H9 (cell line): ENCODE data around the gene TEK. TPM values are rescaled to one million over a fixed set of nuclear protein-coding genes. Genes with fewer than 3 reads are reported as not detected.

Experiments
- DNase-seq: peaks from one replicate; pipeline ENCODE4 v3.0.0-alpha.2; 2017
- H2AFZ ChIP-seq: one replicate; pipeline ENCODE4 v1.6.1; 2013; ENCODE audit warnings: mild to moderate bottlenecking, low read length, control low read depth, moderate library complexity
- H2AK5ac ChIP-seq: 2 replicates; pipeline ENCODE4 v1.6.1; 2013; ENCODE audit warnings: low read length, control low read depth, mixed read lengths; ENCODE audit not compliant: insufficient read length
- H2BK120ac ChIP-seq: one replicate; pipeline ENCODE4 v1.6.1; 2013; ENCODE audit warnings: low read depth, mild to moderate bottlenecking, low read length, control low read depth, inconsistent platforms; ENCODE audit not compliant: poor library complexity, severe bottlenecking
- H2BK12ac ChIP-seq: 2 replicates; pipeline ENCODE4 v1.6.1; 2013; ENCODE audit warnings: low read length, control low read depth, mixed read lengths, low read depth; ENCODE audit not compliant: insufficient read length
- H2BK15ac ChIP-seq: 2 replicates; pipeline ENCODE4 v1.6.1; 2013; ENCODE audit warnings: low read depth, low read length, control low read depth
- H2BK20ac ChIP-seq: one replicate; pipeline ENCODE4 v1.6.1; 2013; ENCODE audit warnings: low read depth, mild to moderate bottlenecking, low read length, control low read depth, inconsistent platforms; ENCODE audit not compliant: poor library complexity, severe bottlenecking
- H2BK5ac ChIP-seq: 2 replicates; pipeline ENCODE4 v1.6.1; 2013; ENCODE audit warnings: low read length, control low read depth, mixed read lengths; ENCODE audit not compliant: insufficient read length
- H3K14ac ChIP-seq: 2 replicates; pipeline ENCODE4 v1.6.1; 2013; ENCODE audit warnings: low read length, control low read depth; ENCODE audit not compliant: insufficient read depth
- H3K18ac ChIP-seq: 2 replicates; pipeline ENCODE4 v1.6.1; 2013; ENCODE audit warnings: low read depth, mild to moderate bottlenecking, mixed read lengths, low read length, control low read depth; ENCODE audit not compliant: insufficient read length
- H3K23ac ChIP-seq: 2 replicates; pipeline ENCODE4 v1.6.1; 2013; ENCODE audit warnings: low read length, control low read depth, mixed read lengths, low read depth; ENCODE audit not compliant: insufficient read length
- H3K23me2 ChIP-seq: 2 replicates; pipeline ENCODE4 v1.6.1; 2013; ENCODE audit warnings: low read depth, mild to moderate bottlenecking, mixed read lengths, low read length, control low read depth; ENCODE audit not compliant: insufficient read length, poor library complexity, severe bottlenecking
- H3K27ac ChIP-seq: 2 replicates; pipeline ENCODE4 v1.5.1; 2013; ENCODE audit warnings: low read length, control low read depth, mixed read lengths, low read depth; ENCODE audit not compliant: insufficient read length
- H3K27me3 ChIP-seq: 2 replicates; pipeline ENCODE4 v1.6.1; 2013; ENCODE audit warnings: low read length, control low read depth, inconsistent platforms; ENCODE audit not compliant: insufficient read depth
- H3K4ac ChIP-seq: 2 replicates; pipeline ENCODE4 v1.6.1; 2013; ENCODE audit warnings: low read depth, mild to moderate bottlenecking, control low read depth, inconsistent platforms, low read length, moderate library complexity
- H3K4me1 ChIP-seq: 2 replicates; pipeline ENCODE4 v1.6.1; 2013; ENCODE audit warnings: low read length, control low read depth, inconsistent platforms; ENCODE audit not compliant: insufficient read depth
- H3K4me2 ChIP-seq: 2 replicates; pipeline ENCODE4 v1.6.1; 2013; ENCODE audit warnings: low read length, control low read depth, mixed read lengths; ENCODE audit not compliant: insufficient read length, insufficient read depth
- H3K56ac ChIP-seq: 2 replicates; pipeline ENCODE4 v1.6.1; 2013; ENCODE audit warnings: low read depth, mild to moderate bottlenecking, mixed read lengths, low read length, control low read depth; ENCODE audit not compliant: insufficient read length
- H3K79me1 ChIP-seq: 2 replicates; pipeline ENCODE4 v1.6.1; 2013; ENCODE audit warnings: low read depth, mild to moderate bottlenecking, moderate library complexity, low read length, control low read depth, inconsistent platforms; ENCODE audit not compliant: insufficient read depth, poor library complexity, severe bottlenecking
- H3K79me2 ChIP-seq: 2 replicates; pipeline ENCODE4 v1.6.1; 2013; ENCODE audit warnings: low read length, control low read depth, inconsistent platforms; ENCODE audit not compliant: insufficient read depth
- H3K9ac ChIP-seq: 2 replicates; pipeline ENCODE4 v1.6.1; 2013; ENCODE audit warnings: low read length, control low read depth, mixed read lengths; ENCODE audit not compliant: insufficient read length; ENCODE audit errors: extremely low read depth
- H3K9me3 ChIP-seq: one replicate; pipeline ENCODE4 v1.6.1; 2013; ENCODE audit warnings: low read depth, low read length, inconsistent platforms; ENCODE audit not compliant: control insufficient read depth
- H3T11ph ChIP-seq: one replicate; pipeline ENCODE4 v1.6.1; 2013; ENCODE audit warnings: mild to moderate bottlenecking, low read length, control low read depth, inconsistent platforms
- H4K20me1 ChIP-seq: one replicate; pipeline ENCODE4 v1.6.1; 2013; ENCODE audit not compliant: control insufficient read depth, insufficient read length, insufficient read depth
- H4K5ac ChIP-seq: 2 replicates; pipeline ENCODE4 v1.6.1; 2013; ENCODE audit warnings: low read depth, mild to moderate bottlenecking, mixed read lengths, low read length, control low read depth; ENCODE audit not compliant: insufficient read length
- H4K8ac ChIP-seq: replicated peaks from 2 replicates; pipeline ENCODE4 v1.6.1; 2013; ENCODE audit warnings: low read length, control low read depth, mixed read lengths, low read depth; ENCODE audit not compliant: insufficient read length
- H4K91ac ChIP-seq: 2 replicates; pipeline ENCODE4 v1.6.1; 2013; ENCODE audit warnings: low read depth, mild to moderate bottlenecking, moderate library complexity, mixed read lengths, low read length, control low read depth; ENCODE audit not compliant: insufficient read length
- H3K27ac Mint-ChIP-seq, 3 experiments: 2 replicates in 2 of 3; 3 replicates in 1 of 3; pipeline ENCODE4 v1.8.0; 2020 to 2021; ENCODE audit warnings: mixed read lengths in 3 of 3, mild to moderate bottlenecking in 1 of 3, moderate library complexity in 1 of 3
- H3K27me3 Mint-ChIP-seq: 2 replicates; pipeline ENCODE4 v1.8.0; 2021; ENCODE audit warnings: low read depth, mild to moderate bottlenecking, moderate library complexity, mixed read lengths
- H3K36me3 Mint-ChIP-seq, 3 experiments: 2 replicates in 2 of 3; 3 replicates in 1 of 3; pipeline ENCODE4 v1.8.0; 2020 to 2021; ENCODE audit warnings: low read depth in 3 of 3, mixed read lengths in 3 of 3; ENCODE audit not compliant: insufficient read depth in 1 of 3
- H3K4me1 Mint-ChIP-seq, 2 experiments: 2 replicates each; pipeline ENCODE4 v1.8.0; 2020; ENCODE audit warnings: mixed read lengths in 2 of 2
- H3K4me3 Mint-ChIP-seq, 2 experiments: 2 replicates in 1 of 2; 3 replicates in 1 of 2; pipeline ENCODE4 v1.8.0; 2020 to 2021; ENCODE audit warnings: mild to moderate bottlenecking in 2 of 2, mixed read lengths in 2 of 2, moderate library complexity in 1 of 2
- H3K9me3 Mint-ChIP-seq, 2 experiments: 2 replicates in 1 of 2; 3 replicates in 1 of 2; pipeline ENCODE4 v1.8.0; 2020; ENCODE audit warnings: mild to moderate bottlenecking in 2 of 2, mixed read lengths in 2 of 2, moderate library complexity in 1 of 2
- WGBS: extraction: QIAGEN DNeasy Blood & Tissue Kit; methylation state at CpG from one replicate; pipeline ENCODE4 v1.1.7; 2013; ENCODE audit warnings: missing lambda C conversion rate, low lambda C conversion rate, mixed read lengths; ENCODE audit not compliant: insufficient read length; ENCODE audit errors: extremely low coverage; 5-methylcytosine and 5-hydroxymethylcytosine counted together
- total RNA-seq: library from RNA; stranded (reverse); gene quantifications from 2 replicates; pipeline ENCODE4 v1.2.1, GENCODE V29; 2021
- TF ChIP-seq, protein P1 (sequence below): fragments of 200-600 bp; sonication (generic); conservative IDR thresholded peaks from 3 replicates; pipeline ENCODE4 v1.8.0; 2021; ENCODE audit warnings: antibody characterized with exemption, mild to moderate bottlenecking

Gene TEK
- total RNA-seq, 1 experiment from 2014 or later = 1.8 TPM

- peaks cover 0 to 8% (median 5%) of the 10 kb centered on the region in 3 experiments; a peak in 3 of 7 replicates for H3K36me3 Mint-ChIP-seq
- H3K9me3 Mint-ChIP-seq = no peaks in the 10 kb centered on the region; a peak in 1 of 5 replicates
- Histone ChIP-seq H2BK5ac (no peak overlapping the region), H3K56ac (no peak overlapping the region), H3K9ac (no peak overlapping the region), H4K8ac (no peak overlapping the region), H2BK12ac (no peak overlapping the region), H4K5ac (no peak overlapping the region), H3K23me2 (no peaks in the 10 kb centered on the region), H3K27me3 (no peaks in the 10 kb centered on the region), H3K9me3 (no peaks in the 10 kb centered on the region), H2AFZ (no peak overlapping the region), H3K14ac (no peak overlapping the region), H3K27ac (no peak overlapping the region), H2BK120ac (no peak overlapping the region), H4K20me1 (no peaks in the 10 kb centered on the region), H2BK15ac (no peak overlapping the region), H3K4me2 (no peak overlapping the region), H3K79me2 (no peaks in the 10 kb centered on the region), H2AK5ac (no peak overlapping the region), H3K23ac (no peak overlapping the region), H3K79me1 (no peaks in the 10 kb centered on the region), H2BK20ac (no peak overlapping the region), H3T11ph (no peak overlapping the region), H3K4me1 (no peaks in the 10 kb centered on the region), H3K18ac (no peak overlapping the region), H3K4ac (no peak overlapping the region), H4K91ac (no peak overlapping the region)
- no peak for DNase-seq
- H3K27me3 Mint-ChIP-seq = no peaks in the 10 kb centered on the region
- H3K4me1 Mint-ChIP-seq = peaks cover 3 to 6% of the 10 kb centered on the region in 2 experiments; a peak in 3 of 4 replicates
- H3K4me3 Mint-ChIP-seq = no peak overlapping the region
- H3K27ac Mint-ChIP-seq = no peak overlapping the region
- TF ChIP-seq, protein P1, sequence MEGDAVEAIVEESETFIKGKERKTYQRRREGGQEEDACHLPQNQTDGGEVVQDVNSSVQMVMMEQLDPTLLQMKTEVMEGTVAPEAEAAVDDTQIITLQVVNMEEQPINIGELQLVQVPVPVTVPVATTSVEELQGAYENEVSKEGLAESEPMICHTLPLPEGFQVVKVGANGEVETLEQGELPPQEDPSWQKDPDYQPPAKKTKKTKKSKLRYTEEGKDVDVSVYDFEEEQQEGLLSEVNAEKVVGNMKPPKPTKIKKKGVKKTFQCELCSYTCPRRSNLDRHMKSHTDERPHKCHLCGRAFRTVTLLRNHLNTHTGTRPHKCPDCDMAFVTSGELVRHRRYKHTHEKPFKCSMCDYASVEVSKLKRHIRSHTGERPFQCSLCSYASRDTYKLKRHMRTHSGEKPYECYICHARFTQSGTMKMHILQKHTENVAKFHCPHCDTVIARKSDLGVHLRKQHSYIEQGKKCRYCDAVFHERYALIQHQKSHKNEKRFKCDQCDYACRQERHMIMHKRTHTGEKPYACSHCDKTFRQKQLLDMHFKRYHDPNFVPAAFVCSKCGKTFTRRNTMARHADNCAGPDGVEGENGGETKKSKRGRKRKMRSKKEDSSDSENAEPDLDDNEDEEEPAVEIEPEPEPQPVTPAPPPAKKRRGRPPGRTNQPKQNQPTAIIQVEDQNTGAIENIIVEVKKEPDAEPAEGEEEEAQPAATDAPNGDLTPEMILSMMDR = no peak
- WGBS = no CpG with 5 or more reads among the region's 4 CpGs
These were observed 24.8 kb downstream of the TEK start for GRCh38 chr9:27133817-27134216.
